Melanocyte of skin (primary cell): ENCODE data around the gene ZNF791. TPM values are rescaled to one million over a fixed set of nuclear protein-coding genes. Genes with fewer than 3 reads are reported as not detected.

ENCODE experiments used
- total RNA-seq, 2 donors: library from RNA; depleted of rRNA; stranded (reverse); fragments of >200 nt; gene quantifications; 2 replicates each; pipeline ENCODE4 v1.2.3, GENCODE V29; 2012

ZNF791 gene
- 1 to 10 TPM; 8.7 to 10.0 TPM for total RNA-seq

GRCh38 chr19:12610540-12611360 is at the start of gene ZNF791, which contains the start of gene ZNF490:
TSS of gene ZNF791 (plus strand) at chr19:12610920. CDS start at chr19:12611080, 160 bp downstream.
TSS of gene ZNF490 (minus strand) at chr19:12610813. CDS start at chr19:12610680, 133 bp downstream.

GRCh38 chr19:12666265-12667048 is 55.7 kb downstream of the ZNF791 start, which contains the start of the genes MAN2B1 and WDR83:
TSS of gene MAN2B1 (minus strand) at chr19:12666742. CDS start at chr19:12666701, 41 bp downstream.
TSS of gene WDR83 (plus strand) at chr19:12666807. CDS start at chr19:12669791, 2,984 bp downstream.

GRCh38 chr19:12681074-12681987 is 70.6 kb downstream of the ZNF791 start, which contains the start of gene DHPS:
TSS of gene DHPS (minus strand) at chr19:12681880. CDS start at chr19:12681766, 114 bp downstream.

Other genes starting within 250 kb of the ZNF791 start
- gene ZNF442, start 245.2 kb upstream of the ZNF791 start, total RNA-seq, result 1 to 10 TPM; 1.0 to 1.3 TPM
- 1 to 10 TPM; 2.0 to 2.8 TPM for gene ZNF799, start 209.6 kb upstream of the ZNF791 start, total RNA-seq
- 1 to 10 TPM; 1.0 to 2.0 TPM for gene ZNF443, start 169.9 kb upstream of the ZNF791 start, total RNA-seq
- gene ZNF709, start 126.1 kb upstream of the ZNF791 start, total RNA-seq, result 1 to 10 TPM; 1.7 to 2.1 TPM
- 1 to 10 TPM; 4.0 to 4.5 TPM for gene ZNF564, start 59.4 kb upstream of the ZNF791 start, total RNA-seq
- 10 to 100 TPM; 10.7 to 16.9 TPM for gene ZNF490, start 107 bp upstream of the ZNF791 start, total RNA-seq
- gene MAN2B1, start 55.8 kb downstream of the ZNF791 start, total RNA-seq, result 10 to 100 TPM; 38.3 to 57.5 TPM
- gene WDR83, start 55.9 kb downstream of the ZNF791 start, total RNA-seq, result 1 to 10 TPM; 7.3 to 8.6 TPM
- 10 to 100 TPM; 67.4 to 85.9 TPM for gene DHPS, start 71.0 kb downstream of the ZNF791 start, total RNA-seq
- not detected for gene GNG14, start 77.1 kb downstream of the ZNF791 start, total RNA-seq
- gene FBXW9, start 85.7 kb downstream of the ZNF791 start, total RNA-seq, result 10 to 100 TPM; 14.1 to 14.7 TPM
- 10 to 100 TPM; 62.6 to 71.9 TPM for gene TNPO2, start 113.0 kb downstream of the ZNF791 start, total RNA-seq
- gene TRIR, start 123.8 kb downstream of the ZNF791 start, total RNA-seq, result 100 to 1,000 TPM; 107 to 194 TPM
- gene GET3, start 126.6 kb downstream of the ZNF791 start, total RNA-seq, result 100 to 1,000 TPM in 1 of 2 donors, 10 to 100 TPM in 1; 90.9 to 129 TPM
- gene BEST2, start 140.9 kb downstream of the ZNF791 start, total RNA-seq, result under 1 TPM in 1 of 2 donors, not detected in 1; under 0.01 TPM
- gene HOOK2, start 164.6 kb downstream of the ZNF791 start, total RNA-seq, result 1 to 10 TPM; 6.7 to 8.6 TPM
- 10 to 100 TPM; 65.3 to 88.4 TPM for gene JUNB, start 180.6 kb downstream of the ZNF791 start, total RNA-seq
- 100 to 1,000 TPM; 148 to 258 TPM for gene PRDX2, start 190.9 kb downstream of the ZNF791 start, total RNA-seq
- not detected for gene THSD8, start 191.1 kb downstream of the ZNF791 start, total RNA-seq
- 10 to 100 TPM; 26.2 to 69.3 TPM for gene RNASEH2A, start 195.7 kb downstream of the ZNF791 start, total RNA-seq
- not detected for gene RTBDN, start 223.7 kb downstream of the ZNF791 start, total RNA-seq
- 1 to 10 TPM in 1 of 2 donors, under 1 TPM in 1; 0.33 to 2.1 TPM for gene MAST1, start 227.6 kb downstream of the ZNF791 start, total RNA-seq